A549 treated with CpdA at 1 μM for 4 hours (cell line): ENCODE data around the gene MTA1. TPM values are rescaled to one million over a fixed set of nuclear protein-coding genes. Genes with fewer than 3 reads are reported as not detected.

Source experiments
- total RNA-seq: library from RNA; stranded (reverse); fragments of 200-300 nt; extraction: Qiagen RNA extraction; gene quantifications from 5 replicates; pipeline ENCODE4 v1.2.3, GENCODE V29; 2022; ENCODE audit warnings: low read depth

Gene MTA1
- 57.8 to 88.0 TPM (median 75.8 TPM) in 5 replicates for total RNA-seq

DNA sequence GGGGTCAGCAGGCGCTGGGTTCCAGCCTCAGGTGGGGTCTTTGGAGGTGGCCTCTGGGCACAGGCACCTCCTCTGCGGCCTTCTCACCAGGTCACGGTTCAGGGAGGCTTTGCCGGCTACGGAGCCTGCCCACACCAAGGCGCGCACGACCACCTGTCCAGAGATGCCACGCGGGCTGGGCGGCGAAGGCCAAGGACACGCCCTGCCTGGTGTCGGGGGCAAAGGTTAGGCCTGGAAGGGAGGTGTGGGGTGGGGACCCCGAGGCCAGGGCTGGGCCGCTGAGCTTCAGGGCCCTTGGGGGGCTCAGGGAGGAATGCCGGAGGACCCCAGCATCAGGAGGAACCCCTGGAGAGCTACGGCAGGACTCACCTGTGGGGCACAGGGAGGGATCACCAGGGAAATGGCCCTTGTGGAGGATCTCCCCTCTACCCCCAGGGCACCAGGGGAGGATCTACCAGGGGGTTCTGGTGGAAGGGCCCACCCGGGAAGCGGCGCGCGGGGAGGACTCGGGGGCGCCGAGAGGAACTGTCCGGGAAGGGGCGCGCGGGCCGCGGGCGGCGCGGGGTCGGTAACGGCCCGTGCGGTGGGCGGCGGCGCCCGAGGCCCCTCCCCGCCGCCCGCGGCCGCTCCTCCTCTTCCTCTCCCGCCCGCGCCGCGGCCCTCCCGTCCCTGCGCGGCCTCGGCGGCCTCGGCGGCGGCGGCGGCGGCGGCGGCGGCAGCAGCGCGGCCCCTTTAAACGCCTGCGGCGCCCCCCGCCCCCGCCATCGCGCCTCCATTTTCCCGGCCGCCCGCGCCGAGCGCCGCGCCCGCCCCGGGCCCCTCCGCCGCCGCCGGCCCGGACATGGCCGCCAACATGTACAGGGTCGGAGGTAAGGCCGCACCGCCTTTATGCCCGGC, at the start of gene MTA1:
Gene MTA1 (plus strand): TSS at position 633 of the 897 bp plus-strand sequence. CDS start 209 bp downstream, at position 842.

DNA sequence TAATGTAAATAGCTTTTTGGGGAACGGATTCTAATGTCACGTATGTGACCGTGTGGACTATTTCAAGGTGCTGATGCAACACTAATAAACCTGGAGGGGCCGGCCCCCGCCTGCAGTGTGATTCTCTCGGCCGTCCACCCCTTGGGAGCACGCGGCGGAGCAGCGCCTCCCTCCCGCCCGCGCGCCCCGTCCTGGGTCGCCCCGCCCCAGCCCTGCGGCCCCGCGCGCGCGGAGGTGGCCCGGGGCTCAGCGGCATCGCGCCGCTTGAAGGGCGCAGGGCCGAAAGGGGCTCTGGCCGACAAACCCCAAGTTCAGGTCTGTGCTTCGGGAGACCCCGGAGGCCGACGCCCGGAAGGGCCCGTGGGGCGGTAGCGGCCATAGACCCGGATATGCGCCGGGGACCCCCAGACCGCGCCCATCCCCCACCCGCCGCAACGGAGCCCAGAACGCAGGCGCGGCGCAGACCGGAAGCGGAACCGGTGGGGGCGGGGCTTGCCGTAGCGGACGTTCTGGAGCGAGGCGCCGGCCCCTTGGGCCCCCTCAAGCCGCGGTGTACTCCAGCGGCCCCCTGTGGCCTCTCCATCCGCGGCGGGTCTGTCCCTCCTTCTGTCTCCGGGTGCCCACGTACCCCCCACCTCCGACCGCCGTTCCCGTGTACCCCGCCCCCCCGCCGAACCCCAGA, 21.4 kb upstream of the MTA1 start, which contains the start of gene TEX22:
Gene TEX22 (plus strand): TSS at position 495 of the 682 bp plus-strand sequence. CDS start 803 bp downstream, outside the sequence.

DNA sequence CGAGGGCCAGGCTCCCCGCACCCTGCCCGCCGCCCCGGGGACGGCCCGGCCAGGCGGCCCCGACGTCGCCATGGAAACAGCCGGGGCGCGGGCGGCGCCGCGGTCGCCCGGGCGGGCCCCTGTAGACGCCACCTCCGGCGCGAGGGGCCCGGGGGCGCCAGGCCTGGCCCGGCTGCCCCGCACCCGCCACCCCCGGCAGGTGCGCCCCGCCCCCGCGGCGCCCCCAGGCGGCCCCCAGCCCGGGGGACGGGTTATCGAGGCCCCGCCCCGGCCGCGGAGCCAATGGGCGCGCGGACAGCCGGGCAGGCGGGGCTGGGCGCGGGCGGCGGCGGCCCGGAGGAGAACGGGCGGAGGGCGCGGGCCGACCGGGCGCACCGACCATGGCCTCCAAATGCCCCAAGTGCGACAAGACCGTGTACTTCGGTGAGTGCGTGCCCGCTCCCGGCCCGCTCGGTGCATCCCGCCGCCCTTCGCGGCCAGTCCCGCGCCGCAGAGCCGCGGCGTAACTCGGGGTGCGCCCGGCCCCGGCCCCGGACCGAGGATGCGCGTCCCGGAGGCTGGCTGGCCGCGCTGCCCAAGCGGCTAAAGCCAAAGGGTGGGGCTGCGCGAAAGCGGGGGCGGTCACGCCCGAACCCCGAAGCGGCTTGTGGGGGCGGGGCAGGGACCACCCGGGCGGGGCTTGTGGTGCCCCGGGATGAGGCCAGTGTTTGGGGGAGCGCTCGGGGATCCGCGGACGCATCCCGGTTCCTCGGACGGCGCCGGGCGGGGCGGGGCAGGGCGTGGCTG, 55.0 kb downstream of the MTA1 start, which contains the start of gene CRIP2:
Gene CRIP2 (plus strand): TSS at position 339 of the 786 bp plus-strand sequence. CDS start 42 bp downstream, at position 381.

DNA sequence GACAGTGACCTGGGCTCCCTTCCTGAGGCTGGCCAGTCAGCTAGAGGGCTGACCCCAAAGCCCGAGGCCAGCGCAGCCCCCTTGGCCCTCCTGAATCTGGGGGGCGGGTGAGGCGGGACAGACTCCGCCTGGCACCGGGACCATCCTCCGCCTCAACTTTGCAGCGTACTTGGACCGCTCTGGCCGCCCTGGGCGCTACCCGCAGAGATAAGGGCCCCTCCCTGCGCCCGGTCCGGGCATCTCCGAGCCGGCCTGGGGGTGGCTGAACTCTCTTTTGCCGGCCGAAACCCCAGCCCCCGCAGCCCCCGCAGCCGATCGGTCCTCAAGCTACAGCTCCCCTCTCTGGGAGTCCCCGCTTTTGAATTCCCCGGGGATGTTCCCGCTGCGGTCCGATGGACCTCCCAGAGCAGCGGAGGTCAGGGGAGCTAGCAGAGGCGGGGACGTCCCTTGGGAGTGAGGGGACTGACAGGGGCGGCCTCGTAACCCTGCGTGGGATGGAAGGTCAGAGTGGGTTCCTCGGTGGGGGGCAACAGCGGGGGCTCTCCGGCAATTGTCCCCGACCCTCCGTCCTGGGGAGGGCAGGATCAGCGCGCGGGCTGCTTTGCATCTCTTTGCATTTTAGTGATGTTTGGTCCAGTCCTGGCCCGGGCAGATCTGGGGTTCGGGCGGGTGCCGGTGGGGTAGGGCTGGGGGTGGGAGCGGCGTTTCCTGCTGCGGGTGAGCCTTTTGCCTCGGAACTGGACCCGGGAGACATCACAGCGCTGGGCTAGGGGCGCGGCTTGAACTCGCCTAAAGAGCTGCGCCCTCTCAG, 66.7 kb downstream of the MTA1 start, which contains the start of gene CRIP1:
Gene CRIP1 (plus strand): TSS at position 724 of the 811 bp plus-strand sequence. CDS start 374 bp downstream, outside the sequence.

DNA sequence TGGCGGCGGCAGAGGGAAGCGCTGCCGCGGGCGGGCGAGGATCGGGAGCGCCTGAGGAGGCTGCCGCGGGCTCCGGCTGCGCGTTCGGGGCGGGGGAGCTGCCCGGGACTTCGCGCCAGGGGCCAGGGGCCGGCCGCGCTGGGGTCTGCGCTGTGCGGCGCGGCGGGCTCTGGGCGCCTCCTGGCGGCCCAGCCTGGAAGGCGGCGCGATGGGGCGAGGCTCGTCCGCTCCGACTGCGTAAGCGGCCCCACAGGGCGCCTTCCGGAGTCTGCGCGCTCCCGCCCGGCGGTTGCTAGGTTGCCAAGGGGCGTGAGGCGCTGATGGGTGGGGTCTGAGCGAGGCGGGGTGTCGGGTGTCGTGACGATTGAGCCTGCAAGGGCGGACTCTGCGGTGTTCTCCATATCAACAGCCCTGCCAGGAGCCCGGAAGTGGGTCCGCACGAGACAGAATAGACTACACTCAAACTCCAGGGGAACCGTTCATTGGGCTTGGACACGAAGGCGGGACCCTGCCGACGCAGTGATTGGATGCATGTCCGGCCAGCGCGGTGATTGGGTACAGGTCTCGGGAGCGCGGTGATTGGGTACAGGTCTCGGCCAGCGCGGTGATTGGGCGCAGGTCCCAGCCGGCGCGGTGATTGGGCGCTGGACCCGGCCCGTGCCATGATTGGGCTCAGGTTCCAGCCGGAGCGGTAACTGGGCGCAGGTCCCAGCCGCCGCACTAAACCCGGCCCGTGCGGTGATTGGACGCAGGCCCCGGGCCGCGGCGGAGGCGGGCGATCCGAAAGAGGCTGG, 71.1 kb downstream of the MTA1 start, which contains the start of gene TEDC1:
Gene TEDC1 (plus strand): TSS at position 675 of the 794 bp plus-strand sequence. CDS start 130 bp downstream, outside the sequence.

Other genes with a start within 250 kb of the MTA1 start
- 20.5 to 44.8 TPM (median 40.8 TPM) in 5 replicates for gene NUDT14, start 238.5 kb upstream of the MTA1 start, total RNA-seq
- 28.9 to 42.9 TPM (median 40.2 TPM) in 5 replicates for gene BTBD6, start 171.3 kb upstream of the MTA1 start, total RNA-seq
- gene BRF1, start 118.8 kb upstream of the MTA1 start, total RNA-seq = 22.2 to 28.9 TPM (median 27.6 TPM) in 5 replicates
- gene PACS2, start 105.1 kb upstream of the MTA1 start, total RNA-seq = 20.3 to 30.9 TPM (median 24.2 TPM) in 5 replicates
- 0.08 to 0.28 TPM (median 0.22 TPM) in 4 of 5 replicates, not detected in the other for gene TEX22, start 21.3 kb upstream of the MTA1 start, total RNA-seq
- gene CRIP2, start 55.0 kb downstream of the MTA1 start, total RNA-seq = 92.8 to 162 TPM (median 146 TPM) in 5 replicates
- gene CRIP1, start 67.1 kb downstream of the MTA1 start, total RNA-seq = 1,651 to 1,885 TPM (median 1,685 TPM) in 5 replicates
- 32.7 to 51.3 TPM (median 43.3 TPM) in 5 replicates for gene TEDC1, start 71.4 kb downstream of the MTA1 start, total RNA-seq
- gene TMEM121, start 106.8 kb downstream of the MTA1 start, total RNA-seq = 3.2 to 9.7 TPM (median 9.0 TPM) in 5 replicates